Adrenal gland (tissue), 12 donors: ENCODE measurements around the gene TBL3. TPM values are rescaled to one million over a fixed set of nuclear protein-coding genes. Genes with fewer than 3 reads are reported as not detected.
A peak's percentile ranks its signal among the peaks of the same experiment; 100 is the strongest.

ENCODE experiments used
- DNase-seq, 7 donors: peaks; one replicate each; pipeline ENCODE4 v3.0.0-alpha.2; 2019 to 2020
- H3K27ac ChIP-seq, 5 donors: fragments of 200-600 bp; sonication (generic) in 4 of 5; 1 replicate in 3 of 5; 2 replicates in 2 of 5; pipeline versions ENCODE4 v1.5.1 to v1.8.0; 2016 to 2020; ENCODE audit warnings: mild to moderate bottlenecking in 1 of 5
- H3K27me3 ChIP-seq: fragments of 200-600 bp; 2 replicates; pipeline ENCODE4 v1.8.0; 2021
- H3K36me3 ChIP-seq, 2 donors: fragments of 200-600 bp; replicated peaks in 1 of 2; 1 replicate in 1 of 2; 2 replicates in 1 of 2; pipeline versions ENCODE4 v1.5.1 to v1.8.0; 2018 to 2022
- H3K4me1 ChIP-seq, 2 donors: fragments of 200-600 bp; replicated peaks in 1 of 2; 1 replicate in 1 of 2; 2 replicates in 1 of 2; pipeline versions ENCODE4 v1.5.1 to v1.8.0; 2018 to 2021
- H3K4me3 ChIP-seq, 4 donors: fragments of 200-600 bp; sonication (generic) in 3 of 4; one replicate each; pipeline ENCODE4 v1.5.1; 2016 to 2018
- H3K9me3 ChIP-seq, 3 donors: fragments of 200-600 bp; sonication (generic) in 1 of 3; replicated peaks in 1 of 3; 1 replicate in 2 of 3; 2 replicates in 1 of 3; pipeline versions ENCODE4 v1.5.1 to v1.8.0; 2016 to 2021
- CTCF ChIP-seq, 6 experiments: fragments of 450-650 bp in 4 of 6; fragments of 200-600 bp in 2 of 6; sonication (generic) in 1 of 6; IDR thresholded peaks; 1 replicate in 5 of 6; 2 replicates in 1 of 6; pipeline versions ENCODE4 v1.5.1 to v1.8.0; 2016 to 2021; ENCODE audit warnings: antibody characterized with exemption in 6 of 6, mild to moderate bottlenecking in 2 of 6, moderate library complexity in 1 of 6
- POLR2A ChIP-seq, 2 donors: fragments of 450-650 bp; IDR thresholded peaks; one replicate each; pipeline ENCODE4 v1.6.1; 2017; ENCODE audit warnings: antibody characterized with exemption in 2 of 2, mild to moderate bottlenecking in 2 of 2, moderate library complexity in 1 of 2
- WGBS, 4 donors: extraction: QIAGEN DNeasy Blood & Tissue Kit in 2 of 4; methylation state at CpG; one replicate each; pipeline versions ENCODE4 v1.1.5 to v1.1.7; 2013 to 2017; 5-methylcytosine and 5-hydroxymethylcytosine counted together
- intact Hi-C, 2 donors: fragments of 100-400 bp; cut with DNase I; formaldehyde crosslinking; loops; one replicate each; pipeline versions ENCODE4 v1.14.1 to v1.15.0; 2022 to 2023
- polyA plus RNA-seq, 3 donors: library from polyadenylated mRNA; stranded (reverse); fragments of 200-250 nt in 2 of 3; fragments of 350-450 nt in 1 of 3; fragmentation: Illumina TruSeq in 1 of 3; extraction: RNeasy Lipid Tissue Mini Kit (QIAGEN cat#74804) in 1 of 3; gene quantifications; one replicate each; pipeline ENCODE4 v1.2.3, GENCODE V29; 2013 to 2014
- small RNA-seq, 2 donors: library from RNA; depleted of rRNA; stranded (forward); fragments of <200 nt; gene quantifications; one replicate each; pipeline ENCODE3, GENCODE V24; 2016
- total RNA-seq, 9 donors: library from RNA; depleted of rRNA in 4 of 9; stranded (reverse); fragments of >200 nt in 4 of 9; fragments of 120-200 nt in 1 of 9; fragmentation: NEBNext Ultra II Directional in 1 of 9; extraction: Animal tissue kit (Norgen Biotek cat#: 25700) in 1 of 9; gene quantifications; one replicate each; pipeline versions ENCODE4 v1.1.0 to v1.2.4, GENCODE V29; 2013 to 2023
- donor health status: healthy with polysubstance abuse.
- donor health status: Bipolar disorder and iron deficiency.
- donor health status: DM: yes; HTN: yes; CAD: no.
- donor health status: DM: no; HTN: no; CAD: no.
- donor health status: DM: no; HTN: no; CAD: no.
- donor health status: DM: yes; HTN: yes; CAD: no.

TBL3 gene
- total and polyA plus RNA-seq, 12 donors: 10.8 to 137 (median 36.2) TPM

GRCh38 chr16:2028620-2029220, 56.9 kb downstream of the TBL3 start:
- no peaks in the 10 kb centered on the region for H3K36me3 ChIP-seq
- no peaks in the 10 kb centered on the region for H3K9me3 ChIP-seq
- H3K4me1 ChIP-seq: peaks cover 10 to 44% of the 10 kb centered on the region in 2 donors
- intact Hi-C loops: no loop called here
- peak in 1 of 7 donors; percentile 20 for DNase-seq
- TF ChIP-seq POLR2A (IDR thresholded peaks at IDR 0.05) (no peak), CTCF (IDR thresholded peaks at IDR 0.05) (no peak)
- peak overlapping the region in 1 of 4 donors; percentile 84 for H3K4me3 ChIP-seq
- 80 to 86% (median 84%) methylated on average over 15 to 18 of the region's 18 CpGs for WGBS, 4 donors
- H3K27ac ChIP-seq: peak overlapping the region in 1 of 5 donors; percentile 79
- no peaks in the 10 kb centered on the region for H3K27me3 ChIP-seq

GRCh38 chr16:2029350-2029749, 57.5 kb downstream of the TBL3 start:
- no peak overlapping the region for H3K27ac ChIP-seq
- no peaks in the 10 kb centered on the region for H3K27me3 ChIP-seq
- WGBS, 4 donors: 65 to 86% (median 69%) methylated on average over 2 to 22 of the region's 22 CpGs
- TF ChIP-seq CTCF (IDR thresholded peaks at IDR 0.05) (no peak), POLR2A (IDR thresholded peaks at IDR 0.05) (no peak)
- H3K36me3 ChIP-seq: no peaks in the 10 kb centered on the region
- intact Hi-C loops: no loop called here
- H3K9me3 ChIP-seq: no peaks in the 10 kb centered on the region
- DNase-seq: no peak
- peaks cover 9 to 42% of the 10 kb centered on the region in 2 donors for H3K4me1 ChIP-seq
- H3K4me3 ChIP-seq: no peak overlapping the region

- H3K36me3 ChIP-seq: no peaks in the 10 kb centered on the region
- WGBS, 4 donors: 81 to 85% (median 85%) methylated on average over 10 to 11 of the region's 11 CpGs
- H3K9me3 ChIP-seq: no peaks in the 10 kb centered on the region
- no peak for DNase-seq
- H3K4me3 ChIP-seq: no peak overlapping the region
- no peak for TF ChIP-seq POLR2A (IDR thresholded peaks at IDR 0.05)
- no peak for TF ChIP-seq CTCF (IDR thresholded peaks at IDR 0.05)
- intact Hi-C loops: no loop called here
- peak overlapping the region in 2 of 5 donors; percentile 12 to 20 for H3K27ac ChIP-seq
- no peaks in the 10 kb centered on the region for H3K27me3 ChIP-seq
- H3K4me1 ChIP-seq: peaks cover 9 to 46% of the 10 kb centered on the region in 2 donors
Observed at GRCh38 chr16:2030036-2030435, 58.2 kb downstream of the TBL3 start.

- intact Hi-C loops: no loop called here
- H3K27me3 ChIP-seq: no peaks in the 10 kb centered on the region
- H3K4me3 ChIP-seq: no peak overlapping the region
- H3K4me1 ChIP-seq: peaks cover 9 to 55% of the 10 kb centered on the region in 2 donors
- 76 to 86% (median 82%) methylated on average over 7 to 11 of the region's 11 CpGs for WGBS, 4 donors
- H3K36me3 ChIP-seq: no peaks in the 10 kb centered on the region
- TF ChIP-seq CTCF (IDR thresholded peaks at IDR 0.05) (no peak), POLR2A (IDR thresholded peaks at IDR 0.05) (no peak)
- peak overlapping the region in 2 of 5 donors; percentile 30 to 81 for H3K27ac ChIP-seq
- H3K9me3 ChIP-seq: no peaks in the 10 kb centered on the region
- DNase-seq: peak in 3 of 7 donors; percentile 19 to 58 (median 39)
Observed at GRCh38 chr16:2031081-2031577, 59.3 kb downstream of the TBL3 start.

Small RNAs within 50 kb of the gene (small RNA-seq; reads per million reads assigned to genes)
- gene AC005363.2 (0 to 0.12 reads per million in 2 donors), gene RN7SL219P (0 reads per million in 2 donors), gene SNORA10 (0 reads per million in 2 donors), gene SNORA64 (0 reads per million in 2 donors)

Other genes with a start within 250 kb of the TBL3 start
- 100 to 1,000 TPM in 8 of 9 donors, 10 to 100 TPM in 1; 82.5 to 319 (median 168) TPM for gene NME3, start 200.5 kb upstream of the TBL3 start, total RNA-seq
- gene NME3, start 200.5 kb upstream of the TBL3 start, polyA plus RNA-seq: 1,000 to 10,000 TPM in 1 of 3 donors, 100 to 1,000 TPM in 1, under 1 TPM in 1; 0.95 to 1,073 (median 860) TPM
- gene EME2, start 199.2 kb upstream of the TBL3 start, total RNA-seq: 10 to 100 TPM in 5 of 9 donors, 1 to 10 TPM in 4; 5.7 to 30.6 (median 16.1) TPM
- 10 to 100 TPM in 2 of 3 donors, 1 to 10 TPM in 1; 1.8 to 90.7 (median 38.0) TPM for gene EME2, start 199.2 kb upstream of the TBL3 start, polyA plus RNA-seq
- 100 to 1,000 TPM; 130 to 226 (median 143) TPM for gene MRPS34, start 198.9 kb upstream of the TBL3 start, total RNA-seq
- gene MRPS34, start 198.9 kb upstream of the TBL3 start, polyA plus RNA-seq: 100 to 1,000 TPM in 1 of 3 donors, 10 to 100 TPM in 2; 84.3 to 113 (median 95.6) TPM
- 100 to 1,000 TPM in 5 of 9 donors, 10 to 100 TPM in 4; 44.0 to 158 (median 105) TPM for gene SPSB3, start 189.5 kb upstream of the TBL3 start, total RNA-seq
- gene SPSB3, start 189.5 kb upstream of the TBL3 start, polyA plus RNA-seq: 100 to 1,000 TPM in 2 of 3 donors, 1 to 10 TPM in 1; 8.3 to 297 (median 238) TPM
- 100 to 1,000 TPM in 4 of 9 donors, 10 to 100 TPM in 5; 51.3 to 252 (median 78.9) TPM for gene NUBP2, start 189.1 kb upstream of the TBL3 start, total RNA-seq
- gene NUBP2, start 189.1 kb upstream of the TBL3 start, polyA plus RNA-seq: 10 to 100 TPM in 2 of 3 donors, 1 to 10 TPM in 1; 3.0 to 84.8 (median 78.6) TPM
- 1 to 10 TPM in 2 of 9 donors, under 1 TPM in 6, not detected in 1; 0.11 to 3.9 (median 0.23) TPM for gene IGFALS, start 178.3 kb upstream of the TBL3 start, total RNA-seq
- under 1 TPM in 2 of 3 donors, not detected in 1; 0.67 to 0.97 TPM for gene IGFALS, start 178.3 kb upstream of the TBL3 start, polyA plus RNA-seq
- 100 to 1,000 TPM in 8 of 9 donors, 10 to 100 TPM in 1; 77.1 to 318 (median 182) TPM for gene HAGH, start 145.2 kb upstream of the TBL3 start, total RNA-seq
- gene HAGH, start 145.2 kb upstream of the TBL3 start, polyA plus RNA-seq: 100 to 1,000 TPM in 2 of 3 donors, 10 to 100 TPM in 1; 75.3 to 213 (median 138) TPM
- gene FAHD1, start 144.8 kb upstream of the TBL3 start, total RNA-seq: 100 to 1,000 TPM in 1 of 9 donors, 10 to 100 TPM in 8; 38.7 to 140 (median 51.9) TPM
- 10 to 100 TPM; 15.2 to 60.4 (median 19.9) TPM for gene FAHD1, start 144.8 kb upstream of the TBL3 start, polyA plus RNA-seq
- under 1 TPM in 1 of 9 donors, not detected in 8; 0.23 TPM for gene MEIOB, start 99.9 kb upstream of the TBL3 start, total RNA-seq
- not detected for gene MEIOB, start 99.9 kb upstream of the TBL3 start, polyA plus RNA-seq
- under 1 TPM in 1 of 9 donors, not detected in 8; 0.11 TPM for gene HS3ST6, start 53.6 kb upstream of the TBL3 start, total RNA-seq
- gene HS3ST6, start 53.6 kb upstream of the TBL3 start, polyA plus RNA-seq: under 1 TPM in 1 of 3 donors, not detected in 2; 0.07 TPM
- gene MSRB1, start 28.9 kb upstream of the TBL3 start, total RNA-seq: 10 to 100 TPM in 7 of 9 donors, 1 to 10 TPM in 2; 9.2 to 21.5 (median 14.8) TPM
- gene MSRB1, start 28.9 kb upstream of the TBL3 start, polyA plus RNA-seq: 10 to 100 TPM in 2 of 3 donors, 1 to 10 TPM in 1; 8.1 to 38.9 (median 21.5) TPM
- under 1 TPM in 2 of 9 donors, not detected in 7; 0.06 to 0.20 TPM for gene RPL3L, start 17.4 kb upstream of the TBL3 start, total RNA-seq
- under 1 TPM in 1 of 3 donors, not detected in 2; 0.07 TPM for gene RPL3L, start 17.4 kb upstream of the TBL3 start, polyA plus RNA-seq
- 100 to 1,000 TPM; 134 to 298 (median 155) TPM for gene NDUFB10, start 12.5 kb upstream of the TBL3 start, total RNA-seq
- 100 to 1,000 TPM; 109 to 268 (median 213) TPM for gene NDUFB10, start 12.5 kb upstream of the TBL3 start, polyA plus RNA-seq
- gene RPS2, start 7.2 kb upstream of the TBL3 start, total RNA-seq: 1,000 to 10,000 TPM; 1,192 to 2,338 (median 1,647) TPM
- 1,000 to 10,000 TPM; 1,045 to 4,016 (median 2,050) TPM for gene RPS2, start 7.2 kb upstream of the TBL3 start, polyA plus RNA-seq
- gene RNF151, start 5.2 kb upstream of the TBL3 start, total RNA-seq: under 1 TPM in 1 of 9 donors, not detected in 8; 0.47 TPM
- under 1 TPM in 2 of 3 donors, not detected in 1; 0.20 to 0.64 TPM for gene RNF151, start 5.2 kb upstream of the TBL3 start, polyA plus RNA-seq
- gene NOXO1, start 9.4 kb downstream of the TBL3 start, total RNA-seq: under 1 TPM in 3 of 9 donors, not detected in 6; 0.28 to 0.53 (median 0.47) TPM
- 1 to 10 TPM in 2 of 3 donors, not detected in 1; 1.3 to 3.3 TPM for gene NOXO1, start 9.4 kb downstream of the TBL3 start, polyA plus RNA-seq
- gene GFER, start 12.1 kb downstream of the TBL3 start, total RNA-seq: 10 to 100 TPM; 16.4 to 37.6 (median 26.9) TPM
- 10 to 100 TPM; 17.4 to 60.8 (median 54.4) TPM for gene GFER, start 12.1 kb downstream of the TBL3 start, polyA plus RNA-seq
- 10 to 100 TPM in 1 of 9 donors, 1 to 10 TPM in 3, under 1 TPM in 3, not detected in 2; 0.54 to 10.9 (median 1.1) TPM for gene SYNGR3, start 17.9 kb downstream of the TBL3 start, total RNA-seq
- gene SYNGR3, start 17.9 kb downstream of the TBL3 start, polyA plus RNA-seq: 1 to 10 TPM; 3.2 to 5.2 (median 4.4) TPM
- 10 to 100 TPM in 8 of 9 donors, 1 to 10 TPM in 1; 4.7 to 36.6 (median 27.5) TPM for gene ZNF598, start 37.8 kb downstream of the TBL3 start, total RNA-seq
- gene ZNF598, start 37.8 kb downstream of the TBL3 start, polyA plus RNA-seq: 10 to 100 TPM in 2 of 3 donors, 1 to 10 TPM in 1; 8.3 to 51.5 (median 37.9) TPM
- gene NPW, start 47.7 kb downstream of the TBL3 start, total RNA-seq: 1 to 10 TPM in 3 of 9 donors, under 1 TPM in 1, not detected in 5; 0.50 to 3.9 (median 1.4) TPM
- gene NPW, start 47.7 kb downstream of the TBL3 start, polyA plus RNA-seq: 1 to 10 TPM in 1 of 3 donors, under 1 TPM in 1, not detected in 1; 0.88 to 1.3 TPM
- gene NHERF2, start 54.8 kb downstream of the TBL3 start, total RNA-seq: 100 to 1,000 TPM in 2 of 9 donors, 10 to 100 TPM in 7; 12.9 to 155 (median 66.8) TPM
- gene NHERF2, start 54.8 kb downstream of the TBL3 start, polyA plus RNA-seq: 100 to 1,000 TPM in 2 of 3 donors, 10 to 100 TPM in 1; 12.5 to 263 (median 147) TPM
- gene NTHL1, start 75.8 kb downstream of the TBL3 start, total RNA-seq: 10 to 100 TPM in 7 of 9 donors, 1 to 10 TPM in 2; 7.9 to 35.7 (median 14.9) TPM
- gene NTHL1, start 75.8 kb downstream of the TBL3 start, polyA plus RNA-seq: 10 to 100 TPM in 2 of 3 donors, 1 to 10 TPM in 1; 1.5 to 36.6 (median 34.3) TPM
- gene TSC2, start 75.9 kb downstream of the TBL3 start, total RNA-seq: 100 to 1,000 TPM in 2 of 9 donors, 10 to 100 TPM in 7; 18.6 to 148 (median 92.0) TPM
- gene TSC2, start 75.9 kb downstream of the TBL3 start, polyA plus RNA-seq: 100 to 1,000 TPM in 2 of 3 donors, 10 to 100 TPM in 1; 56.9 to 333 (median 105) TPM
- gene PKD1, start 163.8 kb downstream of the TBL3 start, total RNA-seq: 100 to 1,000 TPM in 5 of 9 donors, 10 to 100 TPM in 4; 16.6 to 145 (median 100) TPM
- 100 to 1,000 TPM in 2 of 3 donors, 1 to 10 TPM in 1; 9.2 to 359 (median 104) TPM for gene PKD1, start 163.8 kb downstream of the TBL3 start, polyA plus RNA-seq
- 1 to 10 TPM in 6 of 9 donors, under 1 TPM in 1, not detected in 2; 1.00 to 4.1 (median 1.5) TPM for gene RAB26, start 176.6 kb downstream of the TBL3 start, total RNA-seq
- gene RAB26, start 176.6 kb downstream of the TBL3 start, polyA plus RNA-seq: 10 to 100 TPM in 1 of 3 donors, 1 to 10 TPM in 1, under 1 TPM in 1; 0.46 to 23.1 (median 6.7) TPM
- gene TRAF7, start 183.7 kb downstream of the TBL3 start, total RNA-seq: 100 to 1,000 TPM in 1 of 9 donors, 10 to 100 TPM in 8; 28.4 to 129 (median 57.1) TPM
- 10 to 100 TPM; 21.0 to 47.8 (median 43.8) TPM for gene TRAF7, start 183.7 kb downstream of the TBL3 start, polyA plus RNA-seq
- gene CASKIN1, start 224.6 kb downstream of the TBL3 start, total RNA-seq: 1 to 10 TPM in 3 of 9 donors, under 1 TPM in 4, not detected in 2; 0.06 to 3.7 (median 0.83) TPM
- 1 to 10 TPM in 2 of 3 donors, not detected in 1; 1.4 to 5.2 TPM for gene CASKIN1, start 224.6 kb downstream of the TBL3 start, polyA plus RNA-seq
- gene MLST8, start 233.4 kb downstream of the TBL3 start, total RNA-seq: 100 to 1,000 TPM in 1 of 9 donors, 10 to 100 TPM in 8; 31.2 to 116 (median 49.4) TPM
- gene MLST8, start 233.4 kb downstream of the TBL3 start, polyA plus RNA-seq: 10 to 100 TPM; 21.9 to 96.3 (median 69.1) TPM
- 1 to 10 TPM in 7 of 9 donors, under 1 TPM in 2; 0.36 to 6.4 (median 2.7) TPM for gene BRICD5, start 238.8 kb downstream of the TBL3 start, total RNA-seq
- gene BRICD5, start 238.8 kb downstream of the TBL3 start, polyA plus RNA-seq: 10 to 100 TPM in 1 of 3 donors, 1 to 10 TPM in 1, under 1 TPM in 1; 0.60 to 57.4 (median 8.9) TPM
- gene PGP, start 242.8 kb downstream of the TBL3 start, total RNA-seq: 10 to 100 TPM in 6 of 9 donors, 1 to 10 TPM in 3; 8.3 to 24.1 (median 14.3) TPM
- gene PGP, start 242.8 kb downstream of the TBL3 start, polyA plus RNA-seq: 10 to 100 TPM in 2 of 3 donors, 1 to 10 TPM in 1; 8.4 to 20.4 (median 12.8) TPM